HEK293 (cell line): Measurements from ENCODE around the gene CACNG4.
A peak's percentile ranks its signal among the peaks of the same experiment; 100 is the strongest.

Experiments used
- CTCF ChIA-PET: fragments of 350-600 bp; formaldehyde crosslinking; extraction: SDS; loops from one replicate; lab custom pipeline; 2021; ENCODE audit warnings: antibody characterized with exemption; lab: Yijun Ruan, JAX
- POLR2A ChIA-PET: fragments of 300-600 bp; formaldehyde crosslinking; extraction: SDS; loops from one replicate; lab custom pipeline; 2020; ENCODE audit warnings: antibody characterized with exemption, inconsistent platforms; lab: Yijun Ruan, JAX
- H3K27ac ChIP-seq: fragments of 200-500 bp; sonication (Bioruptor generic); 2 replicates; pipeline ENCODE4 v1.5.1; 2014; ENCODE audit warnings: low read depth, low read length, control low read depth, inconsistent platforms; ENCODE audit errors: extremely low read depth
- H3K36me3 ChIP-seq, 2 experiments: fragments of 200-500 bp in 1 of 2; sonication (Bioruptor generic) in 1 of 2; 1 replicate in 1 of 2; 2 replicates in 1 of 2; pipeline ENCODE4 v1.5.1; 2014 to 2017; ENCODE audit warnings: inconsistent platforms in 2 of 2, low read length in 2 of 2; ENCODE audit not compliant: control insufficient read depth in 2 of 2, insufficient read depth in 1 of 2
- H3K4me1 ChIP-seq: fragments of 200-500 bp; sonication (Bioruptor generic); 2 replicates; pipeline ENCODE4 v1.5.1; 2014; ENCODE audit warnings: mild to moderate bottlenecking, low read length, inconsistent platforms; ENCODE audit not compliant: control insufficient read depth, insufficient read depth
- H3K4me3 ChIP-seq: 2 replicates; pipeline ENCODE4 v1.5.1; 2011; ENCODE audit warnings: low read depth, mild to moderate bottlenecking, control low read depth, low read length, moderate library complexity
- H3K9me3 ChIP-seq: fragments of 200-500 bp; sonication (Bioruptor generic); 2 replicates; pipeline ENCODE4 v1.5.1; 2014; ENCODE audit warnings: low read depth, low read length, inconsistent platforms; ENCODE audit not compliant: control insufficient read depth, insufficient read depth
- ATF2 ChIP-seq: fragments of 450-650 bp; formaldehyde crosslinking; IDR thresholded peaks from 2 replicates; pipeline ENCODE4 v1.5.1; 2016; ENCODE audit warnings: missing biosample characterization, missing genetic modification characterization, low read depth
- GFI1B ChIP-seq: fragments of 450-650 bp; formaldehyde crosslinking; IDR thresholded peaks from 2 replicates; pipeline ENCODE4 v1.5.1; 2016; ENCODE audit warnings: missing biosample characterization, missing genetic modification characterization
- HOXA7 ChIP-seq: sonication (generic); formaldehyde crosslinking; IDR thresholded peaks from 2 replicates; pipeline ENCODE4 v1.8.1; 2022; ENCODE audit warnings: missing genetic modification reagents, borderline replicate concordance
- KLF17 ChIP-seq: fragments of 450-650 bp; formaldehyde crosslinking; IDR thresholded peaks from 2 replicates; pipeline ENCODE4 v1.5.1; 2016; ENCODE audit warnings: missing biosample characterization, missing genetic modification characterization
- OVOL3 ChIP-seq: fragments of 450-650 bp; formaldehyde crosslinking; IDR thresholded peaks from 2 replicates; pipeline ENCODE4 v1.5.1; 2016; ENCODE audit warnings: missing biosample characterization, missing genetic modification characterization
- REPIN1 ChIP-seq: fragments of 450-650 bp; formaldehyde crosslinking; IDR thresholded peaks from 2 replicates; pipeline ENCODE4 v1.5.1; 2017; ENCODE audit warnings: missing biosample characterization, missing genetic modification characterization, low read depth
- ZBTB48 ChIP-seq: fragments of 450-650 bp; formaldehyde crosslinking; IDR thresholded peaks from 2 replicates; pipeline ENCODE4 v1.5.1; 2016; ENCODE audit warnings: missing biosample characterization, missing genetic modification characterization
- ZBTB7A ChIP-seq: fragments of 450-650 bp; formaldehyde crosslinking; IDR thresholded peaks from 2 replicates; pipeline ENCODE4 v1.5.1; 2016; ENCODE audit warnings: low read depth, missing biosample characterization, missing genetic modification characterization
- ZIC2 ChIP-seq: fragments of 450-650 bp; formaldehyde crosslinking; IDR thresholded peaks from 2 replicates; pipeline ENCODE4 v1.5.1; 2016; ENCODE audit warnings: missing biosample characterization, missing genetic modification characterization
- ZNF112 ChIP-seq: fragments of 450-650 bp; formaldehyde crosslinking; IDR thresholded peaks from 2 replicates; pipeline ENCODE4 v1.5.0; 2017; ENCODE audit warnings: missing biosample characterization, missing genetic modification characterization
- ZNF114 ChIP-seq: fragments of 450-650 bp; formaldehyde crosslinking; IDR thresholded peaks from 2 replicates; pipeline ENCODE4 v1.5.0; 2017; ENCODE audit warnings: missing biosample characterization, missing genetic modification characterization
- ZNF138 ChIP-seq: fragments of 450-650 bp; formaldehyde crosslinking; IDR thresholded peaks from 2 replicates; pipeline ENCODE4 v1.5.1; 2016; ENCODE audit warnings: missing biosample characterization, missing genetic modification characterization, borderline replicate concordance
- ZNF140 ChIP-seq: fragments of 450-650 bp; formaldehyde crosslinking; IDR thresholded peaks from 2 replicates; pipeline ENCODE4 v1.5.1; 2016; ENCODE audit warnings: missing biosample characterization, missing genetic modification characterization
- ZNF146 ChIP-seq: fragments of 450-650 bp; formaldehyde crosslinking; IDR thresholded peaks from 2 replicates; pipeline ENCODE4 v1.5.1; 2016; ENCODE audit warnings: missing biosample characterization, missing genetic modification characterization
- ZNF169 ChIP-seq: fragments of 450-650 bp; formaldehyde crosslinking; IDR thresholded peaks from 2 replicates; pipeline ENCODE4 v1.5.1; 2016; ENCODE audit warnings: missing biosample characterization, missing genetic modification characterization
- ZNF18 ChIP-seq: fragments of 450-650 bp; formaldehyde crosslinking; IDR thresholded peaks from 2 replicates; pipeline ENCODE4 v1.5.1; 2016; ENCODE audit warnings: missing biosample characterization, missing genetic modification characterization
- ZNF501 ChIP-seq: fragments of 450-650 bp; formaldehyde crosslinking; IDR thresholded peaks from 2 replicates; pipeline ENCODE4 v1.5.1; 2016; ENCODE audit warnings: missing biosample characterization, missing genetic modification characterization
- ZNF548 ChIP-seq: fragments of 450-650 bp; formaldehyde crosslinking; IDR thresholded peaks from 2 replicates; pipeline ENCODE4 v1.5.1; 2016; ENCODE audit warnings: missing biosample characterization, missing genetic modification characterization
- ZNF621 ChIP-seq: fragments of 450-650 bp; formaldehyde crosslinking; IDR thresholded peaks from 2 replicates; pipeline ENCODE4 v1.5.1; 2017; ENCODE audit warnings: missing biosample characterization, missing genetic modification characterization
- ZNF639 ChIP-seq: fragments of 450-650 bp; formaldehyde crosslinking; IDR thresholded peaks from 2 replicates; pipeline ENCODE4 v1.5.1; 2016; ENCODE audit warnings: missing biosample characterization, missing genetic modification characterization
- ZNF654 ChIP-seq: fragments of 450-650 bp; formaldehyde crosslinking; IDR thresholded peaks from 2 replicates; pipeline ENCODE4 v1.5.1; 2016; ENCODE audit warnings: low read depth, missing biosample characterization, missing genetic modification characterization
- ZNF692 ChIP-seq: fragments of 450-650 bp; formaldehyde crosslinking; IDR thresholded peaks from 2 replicates; pipeline ENCODE4 v1.5.1; 2016; ENCODE audit warnings: missing biosample characterization, missing genetic modification characterization

CACNG4 gene

GRCh38 chr17:66986659-66987058 is 22.2 kb downstream of the CACNG4 start:
- H3K4me3 ChIP-seq = no peak overlapping the region
- ChIA-PET POLR2A (interaction anchor here (0.5 kb wide), 1 partner anchor 941 kb away, joined by 3 read pairs; no protein-coding TSS in a partner anchor), CTCF (no interaction called here)
- no peaks in the 10 kb centered on the region for H3K9me3 ChIP-seq
- TF ChIP-seq ATF2 (peak; percentile 83), ZNF138 (tag by site-specific recombination) (no peak), ZBTB7A (tag by site-specific recombination) (no peak), ZNF654 (tag by site-specific recombination) (no peak), ZNF548 (no peak), KLF17 (tag by site-specific recombination) (no peak), REPIN1 (tag by site-specific recombination) (no peak)
- H3K4me1 ChIP-seq = no peaks in the 10 kb centered on the region
- H3K27ac ChIP-seq = no peak overlapping the region
- no peaks in the 10 kb centered on the region for H3K36me3 ChIP-seq

GRCh38 chr17:66987059-66987616 is 22.6 kb downstream of the CACNG4 start:
- H3K9me3 ChIP-seq = no peaks in the 10 kb centered on the region
- H3K4me3 ChIP-seq = no peak overlapping the region
- H3K36me3 ChIP-seq = no peaks in the 10 kb centered on the region
- no peak for TF ChIP-seq ZNF114 (tag by site-specific recombination)
- TF ChIP-seq, all 188 proteins: peak for 0
- CTCF ChIA-PET = interaction anchor here (1.1 kb wide), 1 partner anchor 259 kb away, joined by 3 read pairs; no protein-coding TSS in a partner anchor
- Histone ChIP-seq H3K27ac (no peak overlapping the region), H3K4me1 (no peaks in the 10 kb centered on the region)
- POLR2A ChIA-PET = no interaction called here

GRCh38 chr17:66988069-66988798 is 23.7 kb downstream of the CACNG4 start:
- Histone ChIP-seq H3K27ac (no peak overlapping the region), H3K4me1 (no peaks in the 10 kb centered on the region)
- POLR2A ChIA-PET = interaction anchor here (0.6 kb wide), 1 partner anchor 279 kb away, joined by 4 read pairs; no protein-coding TSS in a partner anchor

More at GRCh38 chr17:66988069-66988798, 23.7 kb downstream of the CACNG4 start:
- Histone ChIP-seq H3K9me3 (no peaks in the 10 kb centered on the region), H3K36me3 (no peaks in the 10 kb centered on the region), H3K4me3 (no peak overlapping the region)
- no peak for TF ChIP-seq ZBTB48 (tag by site-specific recombination)
- no peak for TF ChIP-seq ZNF548
- no peak for TF ChIP-seq GFI1B (tag by site-specific recombination)
- no peak for TF ChIP-seq ZNF140 (tag by site-specific recombination)
- no peak for TF ChIP-seq ZNF692
- no peak for TF ChIP-seq ZIC2
- no peak for TF ChIP-seq ZNF169 (tag by site-specific recombination)
- no peak for TF ChIP-seq ZNF112 (tag by site-specific recombination)
- no peak for TF ChIP-seq ZNF501 (tag by site-specific recombination)
- no peak for TF ChIP-seq ZNF146 (tag by site-specific recombination)
- TF ChIP-seq HOXA7 = no peak
- TF ChIP-seq ZNF621 = no peak
- TF ChIP-seq ZNF18 (tag by site-specific recombination) = no peak
- TF ChIP-seq ZNF639 (tag by site-specific recombination) = no peak
- TF ChIP-seq OVOL3 (tag by site-specific recombination) = no peak
- CTCF ChIA-PET = interaction anchor here (1.1 kb wide), 1 partner anchor 260 kb away, joined by 3 read pairs; no protein-coding TSS in a partner anchor
